Vagina (tissue), 2 donors: ENCODE data around the gene CCDC141.

ENCODE experiments used
- POLR2AphosphoS5 ChIP-seq, 2 donors: sonication (generic); formaldehyde crosslinking; IDR thresholded peaks; one replicate each; pipeline ENCODE4 v1.9.0; 2017; ENCODE audit warnings: antibody characterized with exemption in 2 of 2, mild to moderate bottlenecking in 2 of 2, low read depth in 1 of 2; ENCODE audit not compliant: insufficient read depth in 1 of 2
- TF ChIP-seq, protein P1 (sequence below), 3 experiments: fragments of 450-650 bp in 2 of 3; fragments of 200-600 bp in 1 of 3; sonication (generic) in 1 of 3; IDR thresholded peaks; one replicate each; pipeline ENCODE4 v1.5.1; 2017 to 2019; ENCODE audit warnings: antibody characterized with exemption in 3 of 3, mild to moderate bottlenecking in 2 of 3, moderate library complexity in 2 of 3

- TF ChIP-seq, protein P1, sequence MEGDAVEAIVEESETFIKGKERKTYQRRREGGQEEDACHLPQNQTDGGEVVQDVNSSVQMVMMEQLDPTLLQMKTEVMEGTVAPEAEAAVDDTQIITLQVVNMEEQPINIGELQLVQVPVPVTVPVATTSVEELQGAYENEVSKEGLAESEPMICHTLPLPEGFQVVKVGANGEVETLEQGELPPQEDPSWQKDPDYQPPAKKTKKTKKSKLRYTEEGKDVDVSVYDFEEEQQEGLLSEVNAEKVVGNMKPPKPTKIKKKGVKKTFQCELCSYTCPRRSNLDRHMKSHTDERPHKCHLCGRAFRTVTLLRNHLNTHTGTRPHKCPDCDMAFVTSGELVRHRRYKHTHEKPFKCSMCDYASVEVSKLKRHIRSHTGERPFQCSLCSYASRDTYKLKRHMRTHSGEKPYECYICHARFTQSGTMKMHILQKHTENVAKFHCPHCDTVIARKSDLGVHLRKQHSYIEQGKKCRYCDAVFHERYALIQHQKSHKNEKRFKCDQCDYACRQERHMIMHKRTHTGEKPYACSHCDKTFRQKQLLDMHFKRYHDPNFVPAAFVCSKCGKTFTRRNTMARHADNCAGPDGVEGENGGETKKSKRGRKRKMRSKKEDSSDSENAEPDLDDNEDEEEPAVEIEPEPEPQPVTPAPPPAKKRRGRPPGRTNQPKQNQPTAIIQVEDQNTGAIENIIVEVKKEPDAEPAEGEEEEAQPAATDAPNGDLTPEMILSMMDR (IDR thresholded peaks at IDR 0.05): no peak
- no peak for TF ChIP-seq POLR2AphosphoS5 (IDR thresholded peaks at IDR 0.05; ENCODE audit: insufficient read depth in 1 of 2, low read depth in 1 of 2)
Measured at GRCh38 chr2:178946494-178946893, 103.4 kb downstream of the CCDC141 start.
